Activated CD4-positive, alpha-beta T cell treated with anti-CD3 and anti-CD28 coated beads for 1 hour (primary cell): ENCODE data around the gene MRPL42.
"Not testable (repeated sequence)": the region's sequence is repeated elsewhere in the genome, so short reads cannot be mapped to it uniquely, and the experiment has no call there.

Source experiments
- DNase-seq: peaks from one replicate; pipeline ENCODE4 v3.0.0-alpha.2; 2020

Gene MRPL42

GRCh38 chr12:93550748-93551611 lies 83.7 kb downstream of the MRPL42 start:
- no peak for DNase-seq

GRCh38 chr12:93552427-93552826 lies 85.1 kb downstream of the MRPL42 start:
- no peak for DNase-seq

GRCh38 chr12:93557879-93558278 lies 90.6 kb downstream of the MRPL42 start:
- not testable (repeated sequence) for DNase-seq

- not testable (repeated sequence) for DNase-seq
Measured at GRCh38 chr12:93558685-93559084, 91.4 kb downstream of the MRPL42 start.

- DNase-seq: no peak
Measured at GRCh38 chr12:93563807-93564538, 96.7 kb downstream of the MRPL42 start.

GRCh38 chr12:93565760-93566159 lies 98.4 kb downstream of the MRPL42 start:
- no peak for DNase-seq
